ENCODE results near the gene RERE. TPM values are rescaled to one million over a fixed set of nuclear protein-coding genes. Genes with fewer than 3 reads are reported as not detected.

RERE gene
- total RNA-seq, 1 donor from 2014 or later, result 124 TPM

DNA sequence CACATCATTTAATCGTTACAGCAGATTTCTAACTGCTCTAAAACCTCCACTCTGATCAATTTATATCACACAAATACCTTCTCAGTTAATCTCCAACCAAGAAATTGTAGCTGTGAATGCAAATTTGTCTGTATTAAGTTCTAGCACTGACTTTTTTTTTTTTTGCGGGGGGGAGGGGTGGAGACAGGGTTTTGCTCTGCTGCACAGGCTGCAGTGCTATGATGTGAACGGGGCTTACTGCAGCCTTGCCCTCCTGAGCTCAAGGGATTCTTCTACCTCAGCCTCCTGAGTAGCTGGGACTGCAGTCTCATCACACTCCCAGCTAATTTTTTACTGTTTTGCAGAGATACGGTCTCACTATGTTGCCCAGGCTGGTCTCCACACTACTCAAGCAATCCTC is 163.6 kb downstream of the RERE start:
- FAIRE-seq, result no peak
- Histone ChIP-seq H3K36me3 (ENCODE audit: insufficient read depth, low read length) (no peaks in the 10 kb centered on the region), H3K4me2 (ENCODE audit: low read length) (no peak overlapping the region), H2AFZ (ENCODE audit: low read depth, low read length) (no peak overlapping the region), H3K9ac (ENCODE audit: low read length) (no peak overlapping the region), H4K20me1 (ENCODE audit: insufficient read depth, low read length) (peaks cover 25% of the 10 kb centered on the region), H3K27me3 (ENCODE audit: insufficient read depth, low read length) (no peaks in the 10 kb centered on the region), H3K27ac (ENCODE audit: low read depth, low read length) (no peak overlapping the region), H3K79me2 (ENCODE audit: insufficient read depth, low read length) (peaks cover 17% of the 10 kb centered on the region), H3K9me3 (ENCODE audit: insufficient read depth, low read depth, low read length) (no peaks in the 10 kb centered on the region), H3K4me3 (ENCODE audit: insufficient read depth, low read depth, low read length) (no peak overlapping the region), H3K4me1 (ENCODE audit: insufficient read depth, low read length) (peaks cover 4% of the 10 kb centered on the region)
- TF ChIP-seq, protein P1, sequence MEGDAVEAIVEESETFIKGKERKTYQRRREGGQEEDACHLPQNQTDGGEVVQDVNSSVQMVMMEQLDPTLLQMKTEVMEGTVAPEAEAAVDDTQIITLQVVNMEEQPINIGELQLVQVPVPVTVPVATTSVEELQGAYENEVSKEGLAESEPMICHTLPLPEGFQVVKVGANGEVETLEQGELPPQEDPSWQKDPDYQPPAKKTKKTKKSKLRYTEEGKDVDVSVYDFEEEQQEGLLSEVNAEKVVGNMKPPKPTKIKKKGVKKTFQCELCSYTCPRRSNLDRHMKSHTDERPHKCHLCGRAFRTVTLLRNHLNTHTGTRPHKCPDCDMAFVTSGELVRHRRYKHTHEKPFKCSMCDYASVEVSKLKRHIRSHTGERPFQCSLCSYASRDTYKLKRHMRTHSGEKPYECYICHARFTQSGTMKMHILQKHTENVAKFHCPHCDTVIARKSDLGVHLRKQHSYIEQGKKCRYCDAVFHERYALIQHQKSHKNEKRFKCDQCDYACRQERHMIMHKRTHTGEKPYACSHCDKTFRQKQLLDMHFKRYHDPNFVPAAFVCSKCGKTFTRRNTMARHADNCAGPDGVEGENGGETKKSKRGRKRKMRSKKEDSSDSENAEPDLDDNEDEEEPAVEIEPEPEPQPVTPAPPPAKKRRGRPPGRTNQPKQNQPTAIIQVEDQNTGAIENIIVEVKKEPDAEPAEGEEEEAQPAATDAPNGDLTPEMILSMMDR (IDR thresholded peaks at IDR 0.05; ENCODE audit: insufficient read depth, low read depth, low read length), result no peak
- no peak for TF ChIP-seq EZH2 (IDR thresholded peaks at IDR 0.05; ENCODE audit: insufficient read depth, low read length)
- Mint-ChIP-seq H3K4me3 (ENCODE audit: unreplicated experiment) (no peak overlapping the region), H3K4me1 (ENCODE audit: low read depth, unreplicated experiment) (peaks cover 30% of the 10 kb centered on the region), H3K36me3 (ENCODE audit: low read depth, unreplicated experiment) (peaks cover 7% of the 10 kb centered on the region), H3K9me3 (ENCODE audit: unreplicated experiment) (no peaks in the 10 kb centered on the region), H3K27ac (ENCODE audit: unreplicated experiment) (peak overlapping the region; percentile 72), H3K27me3 (ENCODE audit: low read depth, unreplicated experiment) (no peaks in the 10 kb centered on the region)
- no peak for DNase-seq (ENCODE audit: low read depth)

DNA sequence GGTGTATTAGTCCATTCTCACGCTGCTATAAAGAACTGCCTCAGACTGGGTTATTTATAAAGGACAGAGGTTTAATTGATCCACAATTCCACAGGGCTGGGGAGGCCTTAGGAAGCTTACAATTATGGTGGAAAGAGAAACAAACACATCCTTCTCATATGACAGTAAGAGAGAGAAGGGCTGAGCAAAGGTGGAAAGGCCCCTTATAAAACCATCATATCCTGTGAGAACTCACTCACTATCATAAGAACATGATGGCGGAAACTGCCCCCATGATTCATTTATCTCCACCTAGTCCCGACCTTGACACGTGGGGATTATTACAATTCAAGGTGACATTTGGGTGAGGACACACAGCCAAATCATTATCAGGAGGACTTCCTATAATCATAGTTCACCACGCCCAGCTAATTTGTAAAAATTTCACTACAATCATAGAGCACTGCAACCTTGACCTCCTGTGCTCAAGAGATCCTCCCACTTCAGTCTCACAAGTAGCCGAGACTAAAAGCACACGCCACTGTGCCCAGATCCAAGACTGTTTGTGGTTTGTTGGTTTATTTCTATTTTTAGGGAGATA is 164.9 kb downstream of the RERE start:
- Histone ChIP-seq H3K4me3 (ENCODE audit: insufficient read depth, low read depth, low read length) (no peak overlapping the region), H3K9me3 (ENCODE audit: insufficient read depth, low read depth, low read length) (no peaks in the 10 kb centered on the region), H3K79me2 (ENCODE audit: insufficient read depth, low read length) (peaks cover 10% of the 10 kb centered on the region), H3K4me1 (ENCODE audit: insufficient read depth, low read length) (peaks cover 7% of the 10 kb centered on the region), H3K9ac (ENCODE audit: low read length) (no peak overlapping the region), H3K27ac (ENCODE audit: low read depth, low read length) (no peak overlapping the region), H3K36me3 (ENCODE audit: insufficient read depth, low read length) (no peaks in the 10 kb centered on the region), H2AFZ (ENCODE audit: low read depth, low read length) (no peak overlapping the region), H3K27me3 (ENCODE audit: insufficient read depth, low read length) (no peaks in the 10 kb centered on the region), H4K20me1 (ENCODE audit: insufficient read depth, low read length) (peaks cover 35% of the 10 kb centered on the region), H3K4me2 (ENCODE audit: low read length) (no peak overlapping the region)
- no peak for TF ChIP-seq EZH2 (IDR thresholded peaks at IDR 0.05; ENCODE audit: insufficient read depth, low read length)
- TF ChIP-seq, protein P1 (IDR thresholded peaks at IDR 0.05; ENCODE audit: insufficient read depth, low read depth, low read length), result no peak
- no peak overlapping the region for H3K4me3 Mint-ChIP-seq (ENCODE audit: unreplicated experiment)
- H3K36me3 Mint-ChIP-seq (ENCODE audit: low read depth, unreplicated experiment), result peaks cover 7% of the 10 kb centered on the region
- H3K4me1 Mint-ChIP-seq (ENCODE audit: low read depth, unreplicated experiment), result peaks cover 32% of the 10 kb centered on the region
- no peaks in the 10 kb centered on the region for H3K9me3 Mint-ChIP-seq (ENCODE audit: unreplicated experiment)
- no peaks in the 10 kb centered on the region for H3K27me3 Mint-ChIP-seq (ENCODE audit: low read depth, unreplicated experiment)
- DNase-seq (ENCODE audit: low read depth), result no peak
- FAIRE-seq, result no peak
- H3K27ac Mint-ChIP-seq (ENCODE audit: unreplicated experiment), result peak overlapping the region; percentile 35

DNA sequence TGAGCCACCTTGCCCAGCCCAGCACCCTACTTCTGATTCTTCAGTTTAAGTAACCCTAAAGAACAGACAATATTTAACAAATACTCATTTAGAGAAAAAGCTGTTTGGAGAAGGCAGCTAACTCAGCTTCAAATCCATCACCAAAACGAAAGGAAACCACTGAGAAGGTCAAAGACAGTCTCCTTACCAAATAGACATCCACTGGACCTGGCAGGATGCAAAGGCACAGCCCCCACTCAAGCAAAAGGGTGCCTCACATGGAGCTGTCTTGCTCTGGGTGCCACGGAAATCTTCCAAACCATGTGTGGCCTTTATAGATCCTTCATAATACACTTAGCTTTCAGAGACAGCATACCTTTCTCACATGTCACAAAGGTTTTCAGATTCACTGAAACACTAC is 165.5 kb downstream of the RERE start:
- H3K4me1 ChIP-seq (ENCODE audit: insufficient read depth, low read length), result peaks cover 12% of the 10 kb centered on the region
- Mint-ChIP-seq H3K4me1 (ENCODE audit: low read depth, unreplicated experiment) (peaks cover 38% of the 10 kb centered on the region), H3K27ac (ENCODE audit: unreplicated experiment) (peak overlapping the region; percentile 72), H3K27me3 (ENCODE audit: low read depth, unreplicated experiment) (no peaks in the 10 kb centered on the region), H3K4me3 (ENCODE audit: unreplicated experiment) (no peak overlapping the region), H3K9me3 (ENCODE audit: unreplicated experiment) (no peaks in the 10 kb centered on the region), H3K36me3 (ENCODE audit: low read depth, unreplicated experiment) (peaks cover 7% of the 10 kb centered on the region)
- H3K27me3 ChIP-seq (ENCODE audit: insufficient read depth, low read length), result no peaks in the 10 kb centered on the region
- H3K79me2 ChIP-seq (ENCODE audit: insufficient read depth, low read length), result peaks cover 13% of the 10 kb centered on the region
- H2AFZ ChIP-seq (ENCODE audit: low read depth, low read length), result no peak overlapping the region
- no peaks in the 10 kb centered on the region for H3K9me3 ChIP-seq (ENCODE audit: insufficient read depth, low read depth, low read length)
- peaks cover 41% of the 10 kb centered on the region for H4K20me1 ChIP-seq (ENCODE audit: insufficient read depth, low read length)
- no peak overlapping the region for H3K4me3 ChIP-seq (ENCODE audit: insufficient read depth, low read depth, low read length)
- H3K4me2 ChIP-seq (ENCODE audit: low read length), result no peak overlapping the region
- TF ChIP-seq, protein P1 (IDR thresholded peaks at IDR 0.05; ENCODE audit: insufficient read depth, low read depth, low read length), result no peak
- TF ChIP-seq EZH2 (IDR thresholded peaks at IDR 0.05; ENCODE audit: insufficient read depth, low read length), result no peak
- no peak overlapping the region for H3K27ac ChIP-seq (ENCODE audit: low read depth, low read length)
- no peaks in the 10 kb centered on the region for H3K36me3 ChIP-seq (ENCODE audit: insufficient read depth, low read length)
- DNase-seq (ENCODE audit: low read depth), result no peak
- no peak overlapping the region for H3K9ac ChIP-seq (ENCODE audit: low read length)
- no peak for FAIRE-seq
